Suprapubic skin (tissue), 4 donors: ENCODE results near the gene PRDM1. TPM values are rescaled to one million over a fixed set of nuclear protein-coding genes. Genes with fewer than 3 reads are reported as not detected.

ENCODE experiments used
- DNase-seq, 2 donors: peaks; one replicate each; pipeline ENCODE4 v3.0.0-alpha.2; 2019; ENCODE audit warnings: low spot score in 2 of 2
- H3K27ac ChIP-seq: fragments of 200-600 bp; sonication (generic); one replicate; pipeline ENCODE4 v1.5.1; 2019
- H3K27me3 ChIP-seq: fragments of 200-600 bp; sonication (generic); one replicate; pipeline ENCODE4 v1.5.1; 2019
- H3K36me3 ChIP-seq: fragments of 200-600 bp; sonication (generic); one replicate; pipeline ENCODE4 v1.5.1; 2019
- H3K4me1 ChIP-seq: fragments of 200-600 bp; sonication (generic); one replicate; pipeline ENCODE4 v1.5.1; 2019
- H3K4me3 ChIP-seq: fragments of 200-600 bp; sonication (generic); one replicate; pipeline ENCODE4 v1.5.1; 2019; ENCODE audit warnings: mild to moderate bottlenecking
- H3K9me3 ChIP-seq: fragments of 200-600 bp; sonication (generic); one replicate; pipeline ENCODE4 v1.5.1; 2019
- EP300 ChIP-seq: sonication (generic); formaldehyde crosslinking; IDR thresholded peaks from one replicate; pipeline ENCODE4 v1.6.1; 2017; ENCODE audit warnings: antibody characterized with exemption
- POLR2A ChIP-seq, 2 donors: fragments of 450-650 bp; IDR thresholded peaks; one replicate each; pipeline ENCODE4 v1.6.1; 2017; ENCODE audit warnings: antibody characterized with exemption in 2 of 2, mild to moderate bottlenecking in 2 of 2, moderate library complexity in 2 of 2
- POLR2AphosphoS5 ChIP-seq, 3 donors: sonication (generic); formaldehyde crosslinking; IDR thresholded peaks; one replicate each; pipeline ENCODE4 v1.6.1; 2017; ENCODE audit warnings: antibody characterized with exemption in 3 of 3
- WGBS: methylation state at CpG from one replicate; pipeline ENCODE4 v1.1.5; 2018; 5-methylcytosine and 5-hydroxymethylcytosine counted together
- total RNA-seq, 4 donors: library from RNA; depleted of rRNA; stranded (reverse); fragments of >200 nt; gene quantifications; one replicate each; pipeline ENCODE4 v1.1.0, GENCODE V29; 2016
- TF ChIP-seq, protein P1 (sequence below), 2 donors: fragments of 200-600 bp in 1 of 2; fragments of 450-650 bp in 1 of 2; sonication (generic) in 1 of 2; IDR thresholded peaks; one replicate each; pipeline ENCODE4 v1.5.1; 2016 to 2019; ENCODE audit warnings: antibody characterized with exemption in 2 of 2, mild to moderate bottlenecking in 1 of 2, moderate library complexity in 1 of 2

PRDM1 gene
- total RNA-seq, 4 donors from 2014 or later: 10.9 to 47.7 (median 27.8) TPM

DNA sequence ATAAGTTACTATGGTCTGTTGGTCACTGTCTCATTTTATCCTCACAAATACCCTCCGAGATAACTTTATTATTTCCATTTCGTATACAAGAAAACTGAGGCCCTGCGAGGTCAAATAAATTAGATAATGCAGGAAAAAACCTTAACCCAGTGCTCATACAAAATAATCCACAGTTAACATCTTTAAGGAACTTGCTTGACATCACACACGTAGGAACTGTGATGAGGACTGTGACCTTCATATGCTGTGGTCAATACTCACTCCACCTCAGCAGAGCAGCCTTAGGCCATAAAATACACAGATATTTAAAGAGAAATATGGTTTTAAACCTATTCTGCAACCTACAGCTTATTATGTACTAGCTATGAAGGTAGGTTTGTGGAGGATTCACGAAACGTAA lies 34.3 kb downstream of the PRDM1 start:
- H3K36me3 ChIP-seq: no peaks in the 10 kb centered on the region
- TF ChIP-seq EP300: no peak
- TF ChIP-seq POLR2A (IDR thresholded peaks at IDR 0.05): no peak
- TF ChIP-seq POLR2AphosphoS5 (IDR thresholded peaks at IDR 0.05): no peak
- TF ChIP-seq, protein P1, sequence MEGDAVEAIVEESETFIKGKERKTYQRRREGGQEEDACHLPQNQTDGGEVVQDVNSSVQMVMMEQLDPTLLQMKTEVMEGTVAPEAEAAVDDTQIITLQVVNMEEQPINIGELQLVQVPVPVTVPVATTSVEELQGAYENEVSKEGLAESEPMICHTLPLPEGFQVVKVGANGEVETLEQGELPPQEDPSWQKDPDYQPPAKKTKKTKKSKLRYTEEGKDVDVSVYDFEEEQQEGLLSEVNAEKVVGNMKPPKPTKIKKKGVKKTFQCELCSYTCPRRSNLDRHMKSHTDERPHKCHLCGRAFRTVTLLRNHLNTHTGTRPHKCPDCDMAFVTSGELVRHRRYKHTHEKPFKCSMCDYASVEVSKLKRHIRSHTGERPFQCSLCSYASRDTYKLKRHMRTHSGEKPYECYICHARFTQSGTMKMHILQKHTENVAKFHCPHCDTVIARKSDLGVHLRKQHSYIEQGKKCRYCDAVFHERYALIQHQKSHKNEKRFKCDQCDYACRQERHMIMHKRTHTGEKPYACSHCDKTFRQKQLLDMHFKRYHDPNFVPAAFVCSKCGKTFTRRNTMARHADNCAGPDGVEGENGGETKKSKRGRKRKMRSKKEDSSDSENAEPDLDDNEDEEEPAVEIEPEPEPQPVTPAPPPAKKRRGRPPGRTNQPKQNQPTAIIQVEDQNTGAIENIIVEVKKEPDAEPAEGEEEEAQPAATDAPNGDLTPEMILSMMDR (IDR thresholded peaks at IDR 0.05): no peak
- WGBS: 94% methylated on average over 6 of the region's 6 CpGs
- no peak for DNase-seq
- H3K4me3 ChIP-seq: no peak overlapping the region
- no peaks in the 10 kb centered on the region for H3K9me3 ChIP-seq
- H3K4me1 ChIP-seq: peaks cover 11% of the 10 kb centered on the region
- H3K27me3 ChIP-seq: no peaks in the 10 kb centered on the region
- no peak overlapping the region for H3K27ac ChIP-seq

DNA sequence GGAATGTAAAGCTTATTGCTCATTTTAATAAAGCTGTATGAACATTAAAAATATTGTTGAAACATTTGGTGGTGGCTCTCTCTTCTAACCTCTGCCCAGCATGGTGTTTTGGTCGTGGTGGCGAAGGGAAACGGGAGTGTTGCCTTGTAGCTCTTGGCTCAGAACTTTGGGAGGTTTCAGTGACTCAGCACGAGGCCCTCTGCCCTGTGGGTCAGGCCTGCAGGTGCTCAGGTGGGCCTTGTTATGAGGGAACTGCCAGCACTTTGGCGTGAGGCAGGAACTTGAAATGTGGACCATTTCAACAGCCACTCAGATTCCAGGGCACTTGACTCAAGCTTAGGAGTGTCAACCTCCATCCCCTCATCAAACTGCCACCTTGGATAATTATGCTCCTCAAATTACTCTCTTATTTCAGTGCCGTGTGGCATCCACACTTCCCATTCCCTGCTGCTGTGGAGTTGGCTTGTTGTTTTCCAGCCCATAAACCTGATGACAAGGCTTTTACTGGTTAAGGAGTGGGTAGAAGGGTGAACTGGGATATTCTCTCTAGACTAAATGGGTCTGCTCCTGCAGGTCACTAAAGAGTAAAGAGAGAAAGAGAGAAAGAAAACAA lies 36.3 kb downstream of the PRDM1 start:
- WGBS: 66% methylated on average over 6 of the region's 6 CpGs
- Histone ChIP-seq H3K36me3 (no peaks in the 10 kb centered on the region), H3K27me3 (no peaks in the 10 kb centered on the region), H3K4me3 (no peak overlapping the region), H3K27ac (no peak overlapping the region), H3K9me3 (no peaks in the 10 kb centered on the region), H3K4me1 (no peaks in the 10 kb centered on the region)
- TF ChIP-seq POLR2AphosphoS5 (IDR thresholded peaks at IDR 0.05) (no peak), EP300 (no peak), POLR2A (IDR thresholded peaks at IDR 0.05) (no peak)
- no peak for DNase-seq

DNA sequence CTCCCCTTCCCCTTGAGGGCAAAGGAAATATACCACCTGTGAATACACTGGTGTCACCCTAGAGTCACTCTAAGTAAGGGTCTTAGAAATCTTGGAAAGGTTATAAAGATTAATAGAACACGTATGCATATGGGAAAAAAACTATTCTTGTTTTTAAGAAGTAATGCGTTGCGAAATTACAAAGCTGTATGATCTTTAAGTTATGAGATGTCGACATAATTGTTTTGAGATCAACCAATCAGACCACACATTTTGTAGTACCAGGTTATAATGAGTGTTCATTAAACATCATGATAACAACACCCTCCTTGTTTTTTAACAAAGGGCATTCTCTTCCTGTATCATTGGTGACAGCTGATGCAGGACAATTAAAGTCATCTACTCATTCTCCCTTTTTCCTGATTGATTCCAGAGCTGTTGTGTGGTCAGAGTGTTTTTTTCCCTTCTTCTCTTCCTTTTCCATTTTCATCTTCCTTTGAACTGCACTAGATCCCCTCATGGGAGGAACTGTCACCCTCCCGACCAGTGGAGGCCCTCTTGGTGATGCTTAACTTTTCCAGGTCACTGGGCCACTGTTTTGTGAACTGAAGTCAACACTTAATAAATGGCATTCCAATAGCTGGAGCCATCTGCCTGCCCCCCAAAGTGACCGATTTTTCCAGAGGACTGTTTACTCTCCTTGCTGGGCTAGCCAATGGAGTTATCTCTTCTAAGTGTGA lies 37.0 kb downstream of the PRDM1 start:
- no peaks in the 10 kb centered on the region for H3K4me1 ChIP-seq
- no peaks in the 10 kb centered on the region for H3K36me3 ChIP-seq
- WGBS: 86% methylated on average over 6 of the region's 6 CpGs
- DNase-seq: no peak
- no peaks in the 10 kb centered on the region for H3K27me3 ChIP-seq
- no peak overlapping the region for H3K27ac ChIP-seq
- H3K9me3 ChIP-seq: no peaks in the 10 kb centered on the region
- TF ChIP-seq EP300: no peak
- no peak for TF ChIP-seq POLR2AphosphoS5 (IDR thresholded peaks at IDR 0.05)
- no peak for TF ChIP-seq POLR2A (IDR thresholded peaks at IDR 0.05)
- TF ChIP-seq, protein P1 (IDR thresholded peaks at IDR 0.05): no peak
- no peak overlapping the region for H3K4me3 ChIP-seq

DNA sequence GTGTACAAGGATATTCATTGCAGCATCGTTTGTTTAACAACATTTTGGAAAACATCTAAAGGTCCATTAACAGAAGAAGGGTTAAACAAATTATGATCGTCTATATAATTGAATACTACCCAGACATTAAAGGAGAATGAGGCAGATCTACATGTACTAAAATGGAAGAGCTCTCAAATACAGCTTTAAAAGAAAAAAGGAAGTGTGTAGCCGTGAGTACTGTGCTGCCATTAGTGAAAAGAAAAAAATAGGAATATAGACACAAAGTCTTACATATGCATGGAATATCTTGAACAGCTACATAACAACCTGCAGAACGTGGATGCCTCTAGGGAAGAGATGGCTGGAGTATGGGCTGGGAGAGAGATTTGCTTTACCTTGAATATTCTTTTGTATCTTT lies 37.9 kb downstream of the PRDM1 start:
- Histone ChIP-seq H3K4me1 (peaks cover under 1% of the 10 kb centered on the region), H3K27ac (no peak overlapping the region), H3K9me3 (no peaks in the 10 kb centered on the region), H3K36me3 (no peaks in the 10 kb centered on the region), H3K27me3 (no peaks in the 10 kb centered on the region), H3K4me3 (no peak overlapping the region)
- no peak for DNase-seq
- TF ChIP-seq POLR2A (IDR thresholded peaks at IDR 0.05): no peak
- TF ChIP-seq POLR2AphosphoS5 (IDR thresholded peaks at IDR 0.05): no peak
- TF ChIP-seq, protein P1 (IDR thresholded peaks at IDR 0.05): no peak
- TF ChIP-seq EP300: no peak
- 79% methylated on average over 4 of the region's 4 CpGs for WGBS

DNA sequence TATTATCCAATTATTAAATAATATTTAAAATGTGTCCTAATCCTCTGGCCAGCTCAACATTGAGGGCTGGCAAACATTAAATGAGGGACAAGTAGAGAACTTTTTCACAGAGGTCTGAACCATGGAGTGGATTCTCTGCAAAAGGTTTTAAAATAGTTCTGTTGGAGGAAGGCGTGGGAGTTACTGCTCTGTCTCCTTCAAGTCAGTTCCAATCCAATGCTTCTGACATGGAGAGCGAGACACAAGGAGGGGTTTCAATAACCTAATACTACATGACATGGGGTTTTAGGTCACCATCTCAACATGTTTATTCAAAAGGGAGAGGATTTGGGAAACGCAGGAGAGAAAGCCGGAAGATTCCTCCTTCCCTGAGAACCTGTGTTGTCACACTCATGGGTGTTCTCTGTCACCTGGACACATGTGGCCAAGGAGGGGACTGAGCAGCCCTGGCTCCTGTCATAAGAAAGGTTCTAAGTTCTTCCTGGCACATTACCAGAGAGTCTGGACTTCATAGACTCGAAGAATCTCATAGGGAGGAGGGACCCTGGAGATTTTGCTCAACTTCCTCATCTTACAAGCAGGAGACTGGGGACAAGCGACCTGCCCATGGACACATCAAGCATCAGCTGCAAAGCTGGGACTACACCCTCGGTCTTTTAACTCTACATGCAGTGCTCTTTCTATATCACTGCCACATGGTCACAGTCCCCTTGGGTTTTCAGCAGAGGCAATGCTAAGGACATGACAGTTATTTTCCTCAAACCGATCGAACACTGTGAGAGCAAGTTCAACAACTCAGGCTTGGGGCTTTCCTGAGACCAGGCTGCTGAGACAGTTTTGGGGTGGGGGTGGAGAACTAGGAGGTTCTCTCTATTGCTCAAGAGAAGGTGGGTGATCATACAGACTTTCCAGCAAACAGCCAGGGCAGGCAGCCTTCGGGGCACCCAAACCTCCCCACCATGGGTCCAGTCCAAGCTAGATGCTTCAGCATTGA lies 38.6 kb downstream of the PRDM1 start:
- H3K4me3 ChIP-seq: no peak overlapping the region
- no peak overlapping the region for H3K27ac ChIP-seq
- TF ChIP-seq, protein P1 (IDR thresholded peaks at IDR 0.05): no peak
- H3K36me3 ChIP-seq: no peaks in the 10 kb centered on the region
- no peaks in the 10 kb centered on the region for H3K27me3 ChIP-seq
- H3K9me3 ChIP-seq: no peaks in the 10 kb centered on the region
- peaks cover 8% of the 10 kb centered on the region for H3K4me1 ChIP-seq
- DNase-seq: no peak
- 82% methylated on average over 10 of the region's 10 CpGs for WGBS
